K562 (cell line): Measurements from ENCODE around the gene ABCA8. TPM values are rescaled to one million over a fixed set of nuclear protein-coding genes. Genes with fewer than 3 reads are reported as not detected.

Experiments used
- ATAC-seq: fragments of 200-7000 bp; cut with Tn5 transposase; 3 replicates; pipeline ENCODE4 v1.9.1; 2020; ENCODE audit warnings: moderate library complexity
- BruUV-seq: library from RNA; stranded (reverse); fragments of 400-500 nt; replicated peaks from 2 replicates; lab custom pipeline; 2021; lab: Mats Ljungman, UMichigan
- CTCF ChIA-PET: fragments of 300-600 bp; formaldehyde crosslinking; extraction: SDS; loops from one replicate; lab custom pipeline; 2021; ENCODE audit warnings: low intra/inter-chr PET ratio; lab: Yijun Ruan, JAX
- POLR2A ChIA-PET: fragments of 300-600, 350-650 bp; sonication (Branson Sonifier 250); formaldehyde crosslinking; extraction: SDS; loops from one replicate; lab custom pipeline; 2021; ENCODE audit warnings: antibody characterized with exemption, inconsistent platforms; lab: Yijun Ruan, JAX
- DNase-seq, 4 experiments: peaks; one replicate each; pipeline versions ENCODE4 v3.0.0 to v3.0.0-alpha.2; 2011 to 2018; ENCODE audit warnings: low spot score in 3 of 4, mixed read lengths in 3 of 4; ENCODE audit errors: extremely low read depth in 1 of 4
- FAIRE-seq: peaks from 2 replicates; lab custom pipeline; 2011; peaks lifted over from hg19 to GRCh38; lab: Jason Lieb, UNC
- H2AFZ ChIP-seq: 2 replicates; pipeline ENCODE4 v1.6.0; 2011; ENCODE audit warnings: low read depth, low read length, control low read depth, inconsistent platforms
- H3K27ac ChIP-seq: fragments of 200-600 bp; 3 replicates; pipeline ENCODE4 v1.8.0; 2011; ENCODE audit warnings: low read depth, mild to moderate bottlenecking, control low read depth, inconsistent platforms, low read length, moderate library complexity, mixed read lengths; ENCODE audit errors: extremely low read depth
- H3K27me3 ChIP-seq, 2 experiments: fragments of 300-600 bp in 1 of 2; 2 replicates in 1 of 2; 3 replicates in 1 of 2; pipeline versions ENCODE4 v1.6.0 to v1.8.0; 2011; ENCODE audit warnings: inconsistent platforms in 2 of 2, low read length in 2 of 2, mild to moderate bottlenecking in 1 of 2, mixed read lengths in 1 of 2, moderate library complexity in 1 of 2; ENCODE audit not compliant: control insufficient read depth in 2 of 2, insufficient read depth in 2 of 2
- H3K36me3 ChIP-seq: fragments of 300-600 bp; 3 replicates; pipeline ENCODE4 v1.8.0; 2011; ENCODE audit warnings: mild to moderate bottlenecking, low read length, inconsistent platforms; ENCODE audit not compliant: control insufficient read depth, insufficient read depth
- H3K4me1 ChIP-seq, 2 experiments: fragments of 200-600 bp in 1 of 2; replicated peaks in 1 of 2; 2 replicates in 1 of 2; 3 replicates in 1 of 2; pipeline versions ENCODE4 v1.5.1 to v1.8.0; 2011; ENCODE audit warnings: inconsistent platforms in 2 of 2, low read length in 2 of 2, mild to moderate bottlenecking in 1 of 2, mixed read lengths in 1 of 2, moderate library complexity in 1 of 2; ENCODE audit not compliant: control insufficient read depth in 2 of 2, insufficient read depth in 2 of 2
- H3K4me2 ChIP-seq: 2 replicates; pipeline ENCODE4 v1.6.1; 2011; ENCODE audit warnings: low read length, control low read depth, inconsistent platforms, mixed read lengths; ENCODE audit not compliant: insufficient read depth
- H3K4me3 ChIP-seq: fragments of 200-600 bp; sonication (generic), shearing (Covaris generic); 2 replicates; pipeline ENCODE4 v1.5.1; 2016; ENCODE audit warnings: control low read depth, inconsistent platforms
- H3K79me2 ChIP-seq: fragments of 200-600 bp; 3 replicates; pipeline ENCODE4 v1.8.0; 2011; ENCODE audit warnings: low read length, inconsistent platforms; ENCODE audit not compliant: control insufficient read depth, insufficient read depth
- H3K9ac ChIP-seq, 2 experiments: 2 replicates each; pipeline versions ENCODE4 v1.6.0 to v1.6.1; 2011; ENCODE audit warnings: low read depth in 2 of 2, low read length in 2 of 2, control low read depth in 1 of 2, inconsistent platforms in 1 of 2, mild to moderate bottlenecking in 1 of 2, mixed read lengths in 1 of 2; ENCODE audit not compliant: insufficient read depth in 1 of 2
- H3K9me1 ChIP-seq: one replicate; pipeline ENCODE4 v1.6.0; 2011; ENCODE audit warnings: inconsistent platforms, mild to moderate bottlenecking, low read length, moderate library complexity; ENCODE audit not compliant: control insufficient read depth, insufficient read depth
- H3K9me3 ChIP-seq: replicated peaks from 2 replicates; pipeline ENCODE4 v1.5.1; 2011; ENCODE audit warnings: low read depth, low read length, inconsistent platforms; ENCODE audit not compliant: control insufficient read depth, insufficient read depth
- H4K20me1 ChIP-seq: replicated peaks from 2 replicates; pipeline ENCODE4 v1.6.1; 2011; ENCODE audit warnings: low read length, inconsistent platforms, mixed read lengths; ENCODE audit not compliant: control insufficient read depth, insufficient read depth
- E4F1 ChIP-seq: fragments of 250-450 bp; sonication (Bioruptor Pico); IDR thresholded peaks from 2 replicates; pipeline ENCODE4 v1.5.0; 2021; ENCODE audit warnings: mild to moderate bottlenecking, borderline replicate concordance
- ELF1 ChIP-seq: fragments of 200-800 bp; sonication (Bioruptor generic); IDR thresholded peaks from 2 replicates; pipeline ENCODE4 v1.6.1; 2016; ENCODE audit warnings: missing genetic modification characterization, missing compliant biosample characterization
- MTA2 ChIP-seq: fragments of 450-650 bp; IDR thresholded peaks from 2 replicates; pipeline ENCODE4 v1.6.1; 2016; ENCODE audit warnings: low read depth
- NKRF ChIP-seq: fragments of 450-650 bp; IDR thresholded peaks from 2 replicates; pipeline ENCODE4 v1.6.1; 2016; ENCODE audit warnings: borderline replicate concordance
- PCBP1 ChIP-seq: fragments of 200-400 bp; formaldehyde crosslinking; IDR thresholded peaks from 2 replicates; pipeline ENCODE4 v1.6.1; 2018; ENCODE audit warnings: mild to moderate bottlenecking, low read depth, low read length; ENCODE audit not compliant: poor library complexity, severe bottlenecking
- SNRNP70 ChIP-seq: fragments of 200-400 bp; formaldehyde crosslinking; optimal IDR thresholded peaks from 2 replicates; pipeline ENCODE3; 2017; ENCODE audit warnings: low read depth, low read length
- WGBS: fragments of 100-300 bp; shearing (Covaris generic); methylation state at CpG from one replicate; pipeline ENCODE4 v1.1.6; 2016; ENCODE audit warnings: low coverage, mixed read lengths; ENCODE audit not compliant: insufficient coverage; ENCODE audit errors: missing lambda C conversion rate; 5-methylcytosine and 5-hydroxymethylcytosine counted together
- in situ Hi-C: fragments of 300-500 bp; cut with MboI; formaldehyde crosslinking; loops from 4 replicates; pipeline ENCODE4 v1.15.0; 2018; ENCODE audit warnings: inconsistent platforms, mixed read lengths
- intact Hi-C: fragments of 100-400 bp; cut with micrococcal nuclease; formaldehyde crosslinking; loops from 2 replicates; pipeline ENCODE4 v1.14.2; 2022
- polyA plus RNA-seq, 8 experiments: library from polyadenylated mRNA; depleted of rRNA in 4 of 8; stranded (reverse) in 5 of 8; unstranded in 3 of 8; fragments of >200 nt; fragmentation: Nextera tagmentation in 2 of 8; fragmentation: Illumina TruSeq in 1 of 8; extraction: Ambion mirVana in 2 of 8; extraction: Trizol in 1 of 8; gene quantifications; 2 replicates each; pipeline versions ENCODE4 v1.2.1 to v1.2.3, GENCODE V29; 2011 to 2014; ENCODE audit warnings: inconsistent platforms in 1 of 8, missing spikeins in 1 of 8
- total RNA-seq, 7 experiments: library from RNA; depleted of rRNA in 6 of 7; stranded (reverse); fragments of >200 nt in 6 of 7; fragmentation: Illumina TruSeq in 2 of 7; extraction: Trizol in 2 of 7; gene quantifications; 2 replicates each; pipeline versions ENCODE4 v1.2.1 to v1.2.3, GENCODE V29; 2011 to 2021; ENCODE audit warnings: low replicate concordance in 1 of 7

The ABCA8 gene
- total and polyA plus RNA-seq, 9 of the 15 experiments (the other 6 are each of a cell fraction or from before 2014, with no cell fraction given): 1.8 to 13.2 (median 12.0) TPM

DNA sequence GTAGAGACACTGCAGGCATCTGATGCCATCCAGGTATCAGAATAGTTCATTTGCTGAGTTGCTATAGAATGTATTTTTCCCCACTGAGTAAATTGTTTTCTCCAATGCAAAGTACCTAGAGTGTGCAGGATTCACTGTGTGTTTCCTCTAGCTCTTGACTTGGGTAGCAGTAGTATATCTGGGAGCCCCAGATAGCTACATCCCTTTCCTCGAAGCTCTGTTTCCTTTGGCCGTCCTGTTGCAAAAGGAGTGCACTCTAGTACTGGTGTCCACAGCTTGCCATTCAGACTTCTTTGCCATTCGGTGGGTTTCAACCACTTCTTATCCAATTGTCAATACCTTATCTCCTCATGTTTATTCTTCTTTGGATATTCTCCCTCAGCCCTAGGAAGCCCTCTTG is 12.8 kb downstream of the ABCA8 start:
- no TSS peak for BruUV-seq
- FAIRE-seq (no peak), ATAC-seq (no peak), DNase-seq (no peak)
- intact Hi-C loops: no loop called here
- no peak overlapping the region for H2AFZ ChIP-seq
- TF ChIP-seq NKRF (no peak), ELF1 (tag) (no peak), MTA2 (no peak), SNRNP70 (no peak), PCBP1 (no peak), E4F1 (CRISPR knock-in tag) (no peak)
- no peaks in the 10 kb centered on the region for H3K27me3 ChIP-seq
- H3K4me3 ChIP-seq: no peak overlapping the region
- no peaks in the 10 kb centered on the region for H3K9me1 ChIP-seq
- no peaks in the 10 kb centered on the region for H3K36me3 ChIP-seq
- POLR2A ChIA-PET: interaction anchor here (0.7 kb wide), 1 partner anchor 8 kb away, joined by 3 read pairs; no protein-coding TSS in a partner anchor
- H3K79me2 ChIP-seq: no peaks in the 10 kb centered on the region
- CTCF ChIA-PET: no interaction called here
- 54% methylated on average over 3 of the region's 3 CpGs for WGBS
- no peaks in the 10 kb centered on the region for H4K20me1 ChIP-seq
- H3K27ac ChIP-seq: no peak overlapping the region
- H3K4me1 ChIP-seq: no peaks in the 10 kb centered on the region
- H3K4me2 ChIP-seq: no peak overlapping the region
- in situ Hi-C loops: no loop called here
- H3K9me3 ChIP-seq: no peaks in the 10 kb centered on the region
- no peak overlapping the region for H3K9ac ChIP-seq
